Heart left ventricle (tissue), 13 donors: Measurements from ENCODE around the gene RBM4.

Source experiments
- POLR2A ChIP-seq, 2 donors: fragments of 450-650 bp; IDR thresholded peaks; one replicate each; pipeline ENCODE4 v1.6.1; 2017; ENCODE audit warnings: antibody characterized with exemption in 2 of 2, mild to moderate bottlenecking in 2 of 2, moderate library complexity in 2 of 2
- TF ChIP-seq, protein P1 (sequence below), 12 donors: fragments of 200-600 bp; sonication (generic) in 4 of 12; IDR thresholded peaks; one replicate each; pipeline versions ENCODE4 v1.5.0 to v1.8.0; 2018 to 2022; ENCODE audit warnings: antibody characterized with exemption in 12 of 12, mild to moderate bottlenecking in 5 of 12
- donor health status: ischemic (EF 13 %, LVEDD 7.1; RV severe dilation, severe dysfunction).
- donor health status: DM: no; HTN: yes; CAD: no.
- donor health status: DM: no; HTN: no; CAD: no.
- donor health status: ischemic (EF 25% LVEDD 6.9; RV normal size, moderate dysfunction).
- donor health status: ischemic (EF 25% LVEDD 5.7; RV mildly dilated, moderate dysfunction).
- donor health status: ischemic (EF 35%, LVEDD 5.7; RV mildly dilated, moderate dysfunction).
- donor health status: nonischemic (EF 11% LVEDD 7.7; RV severe dilation, severe dysfunction).
- donor health status: DM: yes; HTN: yes; CAD: no.
- donor health status: PGD.
- donor health status: ischemic (EF 29% LVEDD 5.4; RV normal size, mild dysfunction).
- donor health status: nonischemic (EF 23%, LVEDD 6.1; RV moderate dilation, normal function).

- TF ChIP-seq, protein P1, sequence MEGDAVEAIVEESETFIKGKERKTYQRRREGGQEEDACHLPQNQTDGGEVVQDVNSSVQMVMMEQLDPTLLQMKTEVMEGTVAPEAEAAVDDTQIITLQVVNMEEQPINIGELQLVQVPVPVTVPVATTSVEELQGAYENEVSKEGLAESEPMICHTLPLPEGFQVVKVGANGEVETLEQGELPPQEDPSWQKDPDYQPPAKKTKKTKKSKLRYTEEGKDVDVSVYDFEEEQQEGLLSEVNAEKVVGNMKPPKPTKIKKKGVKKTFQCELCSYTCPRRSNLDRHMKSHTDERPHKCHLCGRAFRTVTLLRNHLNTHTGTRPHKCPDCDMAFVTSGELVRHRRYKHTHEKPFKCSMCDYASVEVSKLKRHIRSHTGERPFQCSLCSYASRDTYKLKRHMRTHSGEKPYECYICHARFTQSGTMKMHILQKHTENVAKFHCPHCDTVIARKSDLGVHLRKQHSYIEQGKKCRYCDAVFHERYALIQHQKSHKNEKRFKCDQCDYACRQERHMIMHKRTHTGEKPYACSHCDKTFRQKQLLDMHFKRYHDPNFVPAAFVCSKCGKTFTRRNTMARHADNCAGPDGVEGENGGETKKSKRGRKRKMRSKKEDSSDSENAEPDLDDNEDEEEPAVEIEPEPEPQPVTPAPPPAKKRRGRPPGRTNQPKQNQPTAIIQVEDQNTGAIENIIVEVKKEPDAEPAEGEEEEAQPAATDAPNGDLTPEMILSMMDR (IDR thresholded peaks at IDR 0.05) = no peak
- TF ChIP-seq POLR2A (IDR thresholded peaks at IDR 0.05) = no peak
Observed at GRCh38 chr11:66593650-66594049, 44.9 kb upstream of the RBM4 start.
